GM12801 (cell line): ENCODE measurements around the gene NRARP.

Experiments
- CTCF ChIP-seq: IDR thresholded peaks from one replicate; pipeline ENCODE4 v1.5.1; 2011; ENCODE audit warnings: control low read depth; ENCODE audit not compliant: insufficient read length; ENCODE audit errors: extremely low read depth

The NRARP gene

GRCh38 chr9:137305060-137305797 is 3.2 kb upstream of the NRARP start:
- TF ChIP-seq CTCF, result no peak

- no peak for TF ChIP-seq CTCF
Measured at GRCh38 chr9:137304383-137305059, 2.5 kb upstream of the NRARP start.

GRCh38 chr9:137303893-137304382 is 1.9 kb upstream of the NRARP start:
- no peak for TF ChIP-seq CTCF

GRCh38 chr9:137303151-137303892 is 1.3 kb upstream of the NRARP start:
- no peak for TF ChIP-seq CTCF

- TF ChIP-seq CTCF, result no peak
Measured at GRCh38 chr9:137302449-137303150, 529 bp upstream of the NRARP start.

- no peak for TF ChIP-seq CTCF
Measured at GRCh38 chr9:137301081-137301947, 757 bp downstream of the NRARP start.
